ENCODE measurements around the gene NR1H3.

GRCh38 chr11:47317064-47317828 is 59.5 kb downstream of the NR1H3 start:
- TF ChIP-seq CTCF (IDR thresholded peaks at IDR 0.05): no peak
- no peak for TF ChIP-seq EP300 (IDR thresholded peaks at IDR 0.05)
